HCT116 (cell line): ENCODE measurements around the gene TSPYL6. TPM values are rescaled to one million over a fixed set of nuclear protein-coding genes. Genes with fewer than 3 reads are reported as not detected.

Source experiments
- ATAC-seq: fragments of 200-7000 bp; cut with Tn5 transposase; 2 replicates; pipeline ENCODE4 v1.9.1; 2020; ENCODE audit warnings: mild to moderate bottlenecking, moderate library complexity
- BruUV-seq: library from RNA; stranded (reverse); fragments of 400-500 nt; replicated peaks from 2 replicates; lab custom pipeline; 2021; lab: Mats Ljungman, UMichigan
- CTCF ChIA-PET: fragments of 300-600 bp; sonication (Branson Sonifier 250); formaldehyde crosslinking; loops from one replicate; lab custom pipeline; 2021; ENCODE audit warnings: antibody characterized with exemption; lab: Charles Lee
- POLR2A ChIA-PET: fragments of 300-600, 350-600 bp; sonication (Branson Sonifier 250); formaldehyde crosslinking; loops from one replicate; lab custom pipeline; 2021; ENCODE audit warnings: antibody characterized with exemption; lab: Charles Lee
- RAD21 ChIA-PET, 2 experiments: fragments of 300-600 bp; sonication (Branson Sonifier 250); formaldehyde crosslinking; loops; one replicate each; lab custom pipeline; 2023; ENCODE audit warnings: low total read pairs in 2 of 2; ENCODE audit not compliant: uncharacterized antibody in 2 of 2, unreplicated experiment in 2 of 2, low non-redundant PET in 1 of 2; lab: Charles Lee
- DNase-seq: peaks from one replicate; pipeline ENCODE4 v3.0.0-alpha.2; 2010; ENCODE audit warnings: low read depth, low spot score
- H2AFZ ChIP-seq: fragments of 200-600 bp; shearing (Covaris generic), sonication (generic); 2 replicates; pipeline ENCODE4 v1.6.1; 2017; ENCODE audit warnings: low read depth, mixed run types, mixed read lengths, antibody characterized with exemption, low read length; ENCODE audit not compliant: poor library complexity, severe bottlenecking
- H3K27ac ChIP-seq: 2 replicates; pipeline ENCODE4 v1.5.1; 2012; ENCODE audit warnings: low read depth, low read length
- H3K27me3 ChIP-seq: fragments of 200-600 bp; sonication (generic); 2 replicates; pipeline ENCODE4 v1.6.1; 2016; ENCODE audit warnings: mixed run types, low read length, mixed read lengths; ENCODE audit not compliant: insufficient read depth
- H3K36me3 ChIP-seq, 2 experiments: fragments of 200-500 bp in 1 of 2; fragments of 200-600 bp in 1 of 2; sonication (Bioruptor generic) in 1 of 2; sonication (generic) in 1 of 2; 2 replicates each; pipeline versions ENCODE4 v1.5.1 to v1.6.1; 2014 to 2016; ENCODE audit warnings: low read length in 2 of 2, inconsistent platforms in 1 of 2, mixed read lengths in 1 of 2, mixed run types in 1 of 2; ENCODE audit not compliant: insufficient read depth in 2 of 2, control insufficient read depth in 1 of 2
- H3K4me1 ChIP-seq, 2 experiments: fragments of 200-600 bp in 1 of 2; sonication (generic) in 1 of 2; 2 replicates each; pipeline versions ENCODE4 v1.5.1 to v1.6.1; 2012 to 2017; ENCODE audit warnings: low read length in 2 of 2, inconsistent platforms in 1 of 2, mild to moderate bottlenecking in 1 of 2, mixed read lengths in 1 of 2, mixed run types in 1 of 2, moderate library complexity in 1 of 2; ENCODE audit not compliant: insufficient read depth in 2 of 2, control insufficient read depth in 1 of 2
- H3K4me2 ChIP-seq: fragments of 200-600 bp; sonication (generic); 2 replicates; pipeline ENCODE4 v1.6.1; 2017; ENCODE audit warnings: mixed run types, low read length, mixed read lengths
- H3K4me3 ChIP-seq, 2 experiments: fragments of 200-600 bp in 1 of 2; sonication (generic) in 1 of 2; replicated peaks in 1 of 2; 2 replicates each; pipeline ENCODE4 v1.5.1; 2011 to 2016; ENCODE audit warnings: low read length in 2 of 2, control low read depth in 1 of 2, low read depth in 1 of 2, mild to moderate bottlenecking in 1 of 2, mixed read lengths in 1 of 2, mixed run types in 1 of 2
- H3K79me2 ChIP-seq: fragments of 200-600 bp; sonication (generic); 2 replicates; pipeline ENCODE4 v1.6.1; 2017; ENCODE audit warnings: mild to moderate bottlenecking, mixed run types, low read length, moderate library complexity, mixed read lengths; ENCODE audit not compliant: insufficient read depth
- H3K9ac ChIP-seq: fragments of 200-600 bp; sonication (generic); 2 replicates; pipeline ENCODE4 v1.6.1; 2016; ENCODE audit warnings: low read length, mixed read lengths
- H3K9me2 ChIP-seq: fragments of 200-600 bp; sonication (generic), shearing (Covaris generic); 2 replicates; pipeline ENCODE4 v1.6.1; 2017; ENCODE audit warnings: mixed run types, mild to moderate bottlenecking, moderate library complexity; ENCODE audit not compliant: insufficient read depth
- H3K9me3 ChIP-seq, 2 experiments: fragments of 200-500 bp in 1 of 2; fragments of 200-600 bp in 1 of 2; sonication (Bioruptor generic) in 1 of 2; sonication (generic) in 1 of 2; 2 replicates each; pipeline ENCODE4 v1.6.1; 2014 to 2017; ENCODE audit warnings: low read length in 2 of 2, mixed read lengths in 2 of 2, inconsistent platforms in 1 of 2, low read depth in 1 of 2, mild to moderate bottlenecking in 1 of 2, mixed run types in 1 of 2, moderate library complexity in 1 of 2; ENCODE audit not compliant: control insufficient read depth in 1 of 2, insufficient read depth in 1 of 2
- H4K20me1 ChIP-seq: fragments of 200-600 bp; sonication (generic), shearing (Covaris generic); 2 replicates; pipeline ENCODE4 v1.6.1; 2017; ENCODE audit warnings: mixed run types, mild to moderate bottlenecking, moderate library complexity; ENCODE audit not compliant: insufficient read depth
- ATF3 ChIP-seq: IDR thresholded peaks from 2 replicates; pipeline ENCODE4 v1.6.1; 2012
- CBX3 ChIP-seq: IDR thresholded peaks from 2 replicates; pipeline ENCODE4 v1.6.1; 2012; ENCODE audit warnings: low read depth
- CEBPB ChIP-seq: IDR thresholded peaks from 2 replicates; pipeline ENCODE4 v1.6.1; 2012; ENCODE audit warnings: low read depth
- EGR1 ChIP-seq: IDR thresholded peaks from 2 replicates; pipeline ENCODE4 v1.6.1; 2012; ENCODE audit warnings: low read depth
- ELF1 ChIP-seq: IDR thresholded peaks from 2 replicates; pipeline ENCODE4 v1.6.1; 2012; ENCODE audit warnings: low read depth, borderline replicate concordance
- EZH2 ChIP-seq: fragments of 200-600 bp; sonication (generic); IDR thresholded peaks from 2 replicates; pipeline ENCODE4 v1.6.1; 2017; ENCODE audit warnings: antibody characterized with exemption, mixed run types
- EZH2phosphoT487 ChIP-seq: fragments of 200-600 bp; IDR thresholded peaks from 2 replicates; pipeline ENCODE4 v1.6.1; 2018; ENCODE audit warnings: antibody characterized with exemption, borderline replicate concordance
- FOSL1 ChIP-seq: IDR thresholded peaks from 2 replicates; pipeline ENCODE4 v1.6.1; 2012; ENCODE audit warnings: low read depth
- MAX ChIP-seq: IDR thresholded peaks from 2 replicates; pipeline ENCODE4 v1.6.1; 2012
- POLR2A ChIP-seq: IDR thresholded peaks from 2 replicates; pipeline ENCODE4 v1.7.0; 2011; ENCODE audit warnings: borderline replicate concordance; ENCODE audit not compliant: insufficient read depth, insufficient read length; ENCODE audit errors: extremely low read depth
- POLR2AphosphoS5 ChIP-seq: IDR thresholded peaks from 2 replicates; pipeline ENCODE4 v1.6.1; 2011; ENCODE audit warnings: mild to moderate bottlenecking, low read depth, low read length, moderate library complexity
- SIN3A ChIP-seq: IDR thresholded peaks from 2 replicates; pipeline ENCODE4 v1.6.1; 2012; ENCODE audit warnings: low read depth
- SP1 ChIP-seq: IDR thresholded peaks from 2 replicates; pipeline ENCODE4 v1.6.1; 2012; ENCODE audit warnings: low read depth
- SRF ChIP-seq: IDR thresholded peaks from 2 replicates; pipeline ENCODE4 v1.6.1; 2012; ENCODE audit warnings: low read depth
- TCF7L2 ChIP-seq: IDR thresholded peaks from 2 replicates; pipeline ENCODE4 v1.7.0; 2011; ENCODE audit warnings: borderline replicate concordance, inconsistent platforms; ENCODE audit not compliant: insufficient read depth, insufficient read length; ENCODE audit errors: extremely low read depth
- YY1 ChIP-seq: IDR thresholded peaks from 2 replicates; pipeline ENCODE4 v1.6.1; 2011; ENCODE audit warnings: low read length, low read depth, moderate library complexity, mild to moderate bottlenecking; ENCODE audit not compliant: insufficient replicate concordance; ENCODE audit errors: extremely low read depth
- ZBTB33 ChIP-seq: IDR thresholded peaks from 2 replicates; pipeline ENCODE4 v1.6.1; 2011; ENCODE audit warnings: mild to moderate bottlenecking, low read length, moderate library complexity; ENCODE audit not compliant: insufficient replicate concordance; ENCODE audit errors: extremely low read depth
- ZFX ChIP-seq: fragments of 450-650 bp; IDR thresholded peaks from 2 replicates; pipeline ENCODE4 v1.6.1; 2017
- ZNF274 ChIP-seq: fragments of 200-500 bp; sonication (Bioruptor generic); IDR thresholded peaks from 2 replicates; pipeline ENCODE4 v1.6.1; 2014; ENCODE audit warnings: mild to moderate bottlenecking, low read depth, low read length, inconsistent platforms
- intact Hi-C: fragments of 100-400 bp; cut with micrococcal nuclease; formaldehyde crosslinking; loops from 2 replicates; pipeline ENCODE4 v1.10.0; 2022
- total RNA-seq: library from RNA; stranded (reverse); gene quantifications from one replicate; pipeline ENCODE4 v1.2.1, GENCODE V29; 2021; ENCODE audit not compliant: unreplicated experiment

Gene TSPYL6
- total RNA-seq, 1 experiment from 2014 or later: not detected

GRCh38 chr2:54274781-54275242, 18.8 kb upstream of the TSPYL6 start:
- Histone ChIP-seq H3K4me1 (no peaks in the 10 kb centered on the region), H3K79me2 (no peaks in the 10 kb centered on the region), H4K20me1 (no peaks in the 10 kb centered on the region), H3K9ac (no peak overlapping the region), H3K27me3 (no peaks in the 10 kb centered on the region), H3K4me3 (no peak overlapping the region), H3K36me3 (no peaks in the 10 kb centered on the region), H2AFZ (no peak overlapping the region), H3K9me3 (no peaks in the 10 kb centered on the region), H3K4me2 (no peak overlapping the region), H3K27ac (no peak overlapping the region), H3K9me2 (no peaks in the 10 kb centered on the region)
- no TSS peak for BruUV-seq
- POLR2A ChIA-PET: no interaction called here
- DNase-seq: no peak
- intact Hi-C loops: no loop called here
- CTCF ChIA-PET: no interaction called here
- ATAC-seq: no peak
- RAD21 ChIA-PET: no interaction called here
- TF ChIP-seq CEBPB (peak; percentile 40; the same call in 1 of the 2 replicates), CBX3 (no peak)

- CTCF ChIA-PET: no interaction called here
- H4K20me1 ChIP-seq: no peaks in the 10 kb centered on the region
- H2AFZ ChIP-seq: no peak overlapping the region
- RAD21 ChIA-PET: no interaction called here
- H3K79me2 ChIP-seq: no peaks in the 10 kb centered on the region
- no peak overlapping the region for H3K27ac ChIP-seq
- intact Hi-C loops: no loop called here
- ATAC-seq (no peak), DNase-seq (no peak)
- no TSS peak for BruUV-seq
- no peaks in the 10 kb centered on the region for H3K36me3 ChIP-seq
- POLR2A ChIA-PET: no interaction called here
- no peak for TF ChIP-seq CEBPB
- TF ChIP-seq MAX: no peak
- no peak for TF ChIP-seq EGR1
- no peak for TF ChIP-seq EZH2
- no peak for TF ChIP-seq EZH2phosphoT487
- TF ChIP-seq POLR2A: no peak
- no peak for TF ChIP-seq ATF3
- TF ChIP-seq SP1: no peak
- TF ChIP-seq POLR2AphosphoS5: no peak
- TF ChIP-seq TCF7L2: no peak
- TF ChIP-seq SRF: no peak
- no peak for TF ChIP-seq SIN3A
- no peak for TF ChIP-seq FOSL1
- TF ChIP-seq ZFX: no peak
- no peak for TF ChIP-seq ELF1
- no peak for TF ChIP-seq YY1
- TF ChIP-seq ZNF274: no peak
- TF ChIP-seq ZBTB33: no peak
- H3K4me1 ChIP-seq: no peaks in the 10 kb centered on the region
- no peak overlapping the region for H3K9ac ChIP-seq
- H3K27me3 ChIP-seq: no peaks in the 10 kb centered on the region
- H3K4me3 ChIP-seq: no peak overlapping the region
- H3K9me2 ChIP-seq: no peaks in the 10 kb centered on the region
- no peak overlapping the region for H3K4me2 ChIP-seq
- H3K9me3 ChIP-seq: no peaks in the 10 kb centered on the region
Observed at GRCh38 chr2:54271843-54272627, 16.0 kb upstream of the TSPYL6 start.
